Activated T-cell treated with anti-CD3 and anti-CD28 coated beads, Interleukin-2, amount 50 U/mL, for 72 hours (primary cell): ENCODE data around the gene ANKRD60. TPM values are rescaled to one million over a fixed set of nuclear protein-coding genes. Genes with fewer than 3 reads are reported as not detected.
A peak's percentile ranks its signal among the peaks of the same experiment; 100 is the strongest.

Experiments used
- ATAC-seq, 2 donors: fragments of 150-1000 bp; cut with Tn5 transposase; replicated peaks in 1 of 2; 2 replicates each; pipeline ENCODE4 v1.10.0; 2021; ENCODE audit warnings: moderate library complexity in 2 of 2, mild to moderate bottlenecking in 1 of 2
- DNase-seq, 2 donors: peaks; one replicate each; pipeline ENCODE4 v3.0.0; 2021 to 2022; ENCODE audit warnings: mixed read lengths in 1 of 2
- H3K27ac Mint-ChIP-seq: one replicate; pipeline ENCODE4 v1.8.0; 2022; ENCODE audit warnings: mild to moderate bottlenecking, moderate library complexity, mixed read lengths
- H3K27me3 Mint-ChIP-seq: one replicate; pipeline ENCODE4 v1.8.0; 2022; ENCODE audit warnings: low read depth, mixed read lengths
- H3K36me3 Mint-ChIP-seq, 2 donors: one replicate each; pipeline ENCODE4 v1.8.0; 2022; ENCODE audit warnings: mixed read lengths in 2 of 2, mild to moderate bottlenecking in 1 of 2; ENCODE audit not compliant: insufficient read depth in 2 of 2
- H3K4me1 Mint-ChIP-seq: one replicate; pipeline ENCODE4 v1.8.0; 2022; ENCODE audit warnings: low read depth, mixed read lengths
- H3K4me3 Mint-ChIP-seq, 2 donors: one replicate each; pipeline ENCODE4 v1.8.0; 2022; ENCODE audit warnings: mild to moderate bottlenecking in 2 of 2, mixed read lengths in 2 of 2, moderate library complexity in 2 of 2
- H3K9me3 Mint-ChIP-seq, 2 donors: one replicate each; pipeline ENCODE4 v1.8.0; 2022; ENCODE audit warnings: mixed read lengths in 2 of 2
- total RNA-seq, 2 donors: library from RNA; stranded (reverse); gene quantifications; one replicate each; pipeline ENCODE4 v1.2.3, GENCODE V29; 2022

Gene ANKRD60
- total RNA-seq, 2 donors from 2014 or later = not detected

- peaks cover 28% of the 10 kb centered on the region for H3K4me1 Mint-ChIP-seq
- H3K9me3 Mint-ChIP-seq = peaks cover 0 to 4% of the 10 kb centered on the region in 2 donors
- peak overlapping the region; percentile 88 for H3K27ac Mint-ChIP-seq
- peak in 1 of 2 donors; percentile 36 for ATAC-seq
- H3K27me3 Mint-ChIP-seq = no peaks in the 10 kb centered on the region
- peaks cover 3 to 10% of the 10 kb centered on the region in 2 donors for H3K36me3 Mint-ChIP-seq
- DNase-seq = no peak
- H3K4me3 Mint-ChIP-seq = peak overlapping the region in 1 of 2 donors; percentile 32
Observed at GRCh38 chr20:58256842-58257241, 28.4 kb upstream of the ANKRD60 start.

GRCh38 chr20:58256307-58256706 lies 27.9 kb upstream of the ANKRD60 start:
- Mint-ChIP-seq H3K9me3 (peaks cover 0 to 4% of the 10 kb centered on the region in 2 donors), H3K27me3 (no peaks in the 10 kb centered on the region), H3K36me3 (peaks cover 3 to 10% of the 10 kb centered on the region in 2 donors), H3K4me3 (peak overlapping the region in 1 of 2 donors; percentile 7), H3K4me1 (peaks cover 33% of the 10 kb centered on the region), H3K27ac (no peak overlapping the region)
- ATAC-seq (no peak), DNase-seq (no peak)

DNA sequence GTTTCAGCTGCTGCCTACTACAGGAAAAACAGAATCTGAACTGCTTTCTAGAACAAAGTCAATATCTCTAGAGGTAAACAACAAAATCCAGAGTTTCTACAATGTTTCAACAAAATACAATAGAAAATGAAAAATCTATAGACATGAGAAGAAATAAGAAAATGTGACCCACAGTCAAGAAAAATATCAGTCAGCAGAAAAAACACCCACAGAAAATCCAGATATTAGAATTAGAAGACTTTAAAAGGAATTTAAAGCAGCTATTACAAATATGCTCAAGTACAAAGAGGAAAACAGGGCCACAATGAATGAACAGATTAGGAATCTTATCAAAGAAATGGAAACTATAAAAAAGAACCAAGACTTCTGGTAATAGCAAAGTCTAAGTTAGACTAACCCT lies 26.4 kb upstream of the ANKRD60 start:
- Mint-ChIP-seq H3K27me3 (no peaks in the 10 kb centered on the region), H3K36me3 (peaks cover 8 to 10% of the 10 kb centered on the region in 2 donors), H3K4me1 (peaks cover 35% of the 10 kb centered on the region), H3K27ac (peak overlapping the region; percentile 57), H3K4me3 (peak overlapping the region in 1 of 2 donors; percentile 37), H3K9me3 (peaks cover 0 to 4% of the 10 kb centered on the region in 2 donors)
- no peak for ATAC-seq
- no peak for DNase-seq

- Mint-ChIP-seq H3K27ac (peak overlapping the region; percentile 88), H3K36me3 (peaks cover 5 to 9% of the 10 kb centered on the region in 2 donors), H3K4me3 (peak overlapping the region in 1 of 2 donors; percentile 52), H3K9me3 (peaks cover 0 to 4% of the 10 kb centered on the region in 2 donors), H3K27me3 (no peaks in the 10 kb centered on the region), H3K4me1 (peaks cover 28% of the 10 kb centered on the region)
- peak; percentile 76 to 93 for ATAC-seq
- DNase-seq = peak in 1 of 2 donors; percentile 30
Observed at GRCh38 chr20:58251979-58252591, 23.6 kb upstream of the ANKRD60 start.

DNA sequence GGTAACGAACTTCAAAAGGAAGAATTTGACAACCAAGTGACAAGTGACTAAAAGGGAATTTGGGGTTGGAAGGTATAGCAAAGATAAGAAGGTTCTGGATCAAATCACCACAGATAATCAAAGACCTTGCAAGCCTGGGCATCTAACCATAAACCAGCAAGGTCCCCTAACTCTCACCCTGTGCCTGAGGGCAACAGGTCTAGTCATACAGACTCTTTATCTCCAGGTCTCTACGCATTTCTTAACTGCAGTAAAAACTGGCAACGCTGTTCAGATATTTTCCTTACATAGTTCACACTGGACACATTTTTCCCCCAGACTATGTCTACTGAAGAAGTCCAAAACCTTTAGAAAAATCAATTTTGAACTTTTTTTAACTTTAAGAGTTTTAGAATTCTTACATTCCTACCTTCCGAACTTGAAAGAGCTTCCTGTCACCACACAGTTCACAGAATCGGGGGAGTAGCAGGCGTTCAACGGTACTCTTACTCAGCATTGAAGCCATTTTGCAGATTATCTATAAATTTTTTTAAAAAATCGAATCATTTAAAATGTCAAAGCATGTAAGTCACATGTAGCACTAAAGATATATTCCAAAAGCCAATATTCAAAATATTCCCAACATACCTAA lies 23.0 kb upstream of the ANKRD60 start:
- Mint-ChIP-seq H3K36me3 (peaks cover 5 to 7% of the 10 kb centered on the region in 2 donors), H3K27me3 (no peaks in the 10 kb centered on the region), H3K4me1 (peaks cover 23% of the 10 kb centered on the region), H3K27ac (no peak overlapping the region), H3K4me3 (peak overlapping the region in 1 of 2 donors; percentile 52), H3K9me3 (peaks cover 0 to 2% of the 10 kb centered on the region in 2 donors)
- DNase-seq (no peak), ATAC-seq (no peak)

GRCh38 chr20:58246346-58246745 lies 17.9 kb upstream of the ANKRD60 start:
- Mint-ChIP-seq H3K4me1 (peaks cover 2% of the 10 kb centered on the region), H3K4me3 (no peak overlapping the region), H3K27ac (no peak overlapping the region), H3K9me3 (no peaks in the 10 kb centered on the region), H3K36me3 (peaks cover 5 to 6% of the 10 kb centered on the region in 2 donors), H3K27me3 (no peaks in the 10 kb centered on the region)
- DNase-seq (no peak), ATAC-seq (no peak)

- no peak overlapping the region for H3K27ac Mint-ChIP-seq
- no peaks in the 10 kb centered on the region for H3K27me3 Mint-ChIP-seq
- no peaks in the 10 kb centered on the region for H3K4me1 Mint-ChIP-seq
- H3K36me3 Mint-ChIP-seq = peaks cover 5 to 6% of the 10 kb centered on the region in 2 donors
- DNase-seq (no peak), ATAC-seq (no peak)
- no peaks in the 10 kb centered on the region for H3K9me3 Mint-ChIP-seq
- H3K4me3 Mint-ChIP-seq = no peak overlapping the region
Observed at GRCh38 chr20:58245931-58246330, 17.5 kb upstream of the ANKRD60 start.

DNA sequence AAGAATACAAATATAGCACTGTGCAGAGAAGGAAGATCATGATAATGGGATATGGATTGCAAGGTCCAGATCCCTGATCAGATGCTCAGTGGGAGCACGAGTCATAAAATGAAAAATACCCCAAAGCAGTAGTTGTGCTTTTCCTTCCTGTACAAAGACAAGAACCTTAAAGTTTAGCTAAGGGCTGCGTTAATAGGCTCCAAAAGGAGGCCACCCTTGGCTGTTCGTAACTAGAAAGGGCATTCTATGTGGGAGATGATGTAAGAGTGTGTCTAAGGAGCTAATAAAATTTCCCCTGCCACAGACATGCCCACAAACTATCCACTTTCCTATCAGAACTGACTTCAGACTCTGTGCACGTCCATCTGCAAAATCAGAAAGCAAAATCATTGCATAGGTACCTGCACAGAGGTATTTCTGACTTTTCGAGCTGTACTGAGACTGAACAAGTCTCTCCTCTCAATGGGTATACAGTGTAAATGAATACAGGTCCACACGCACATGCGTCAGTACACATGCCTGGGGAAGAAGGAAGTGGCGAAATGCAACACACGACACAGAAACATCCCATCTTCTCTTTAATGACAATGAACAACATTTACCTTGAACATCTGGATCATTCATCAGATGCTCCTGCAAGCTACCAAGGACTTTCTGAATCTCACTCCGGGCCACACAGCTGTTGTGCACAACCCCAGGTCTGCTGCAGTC lies 16.9 kb upstream of the ANKRD60 start:
- no peak overlapping the region for H3K4me3 Mint-ChIP-seq
- H3K27ac Mint-ChIP-seq = no peak overlapping the region
- no peaks in the 10 kb centered on the region for H3K9me3 Mint-ChIP-seq
- peaks cover 3 to 4% of the 10 kb centered on the region in 2 donors for H3K36me3 Mint-ChIP-seq
- H3K4me1 Mint-ChIP-seq = no peaks in the 10 kb centered on the region
- ATAC-seq (no peak), DNase-seq (no peak)
- no peaks in the 10 kb centered on the region for H3K27me3 Mint-ChIP-seq

GRCh38 chr20:58244517-58245030 lies 16.1 kb upstream of the ANKRD60 start:
- Mint-ChIP-seq H3K9me3 (no peaks in the 10 kb centered on the region), H3K4me1 (no peaks in the 10 kb centered on the region), H3K27me3 (no peaks in the 10 kb centered on the region), H3K36me3 (peaks cover 1 to 2% of the 10 kb centered on the region in 2 donors), H3K27ac (no peak overlapping the region), H3K4me3 (no peak overlapping the region)
- DNase-seq (no peak), ATAC-seq (no peak)

DNA sequence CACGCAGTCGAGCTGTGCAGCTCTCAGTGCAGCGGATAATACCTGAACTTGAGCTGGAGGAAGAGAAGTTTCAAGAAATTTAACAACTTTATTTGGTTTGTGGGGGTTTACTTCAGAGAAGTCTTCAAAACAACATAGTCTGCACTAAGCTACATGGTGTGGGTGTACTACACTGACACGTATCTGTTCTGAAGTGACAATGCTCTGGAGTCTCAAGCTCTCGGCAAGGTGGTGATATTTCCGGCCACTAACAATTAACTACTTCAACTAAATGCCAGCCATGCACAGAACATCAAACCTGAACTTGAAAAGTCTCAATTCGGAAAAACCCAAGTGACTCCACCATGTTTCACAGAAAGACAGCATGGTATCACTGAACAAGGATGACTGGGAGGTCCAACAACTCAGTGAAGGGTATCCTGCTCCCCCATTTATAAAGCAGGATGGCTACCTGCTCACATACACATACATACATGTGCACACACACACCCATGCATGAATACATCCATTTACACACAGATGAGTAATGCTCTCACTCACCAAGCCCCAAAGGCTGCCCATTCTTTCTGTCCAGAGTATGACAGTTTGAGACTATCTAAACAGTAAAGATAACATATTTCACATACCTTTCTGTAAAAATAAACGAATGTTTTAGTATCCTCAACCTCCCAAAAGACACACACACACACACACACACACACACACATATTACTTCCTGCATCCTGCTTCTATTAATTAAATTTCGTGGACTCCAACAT lies 15.4 kb upstream of the ANKRD60 start:
- H3K36me3 Mint-ChIP-seq = peaks cover 2 to 3% of the 10 kb centered on the region in 2 donors
- DNase-seq = no peak
- peak; percentile 20 to 81 for ATAC-seq
- H3K4me3 Mint-ChIP-seq = peak overlapping the region in 1 of 2 donors; percentile 24
- no peaks in the 10 kb centered on the region for H3K4me1 Mint-ChIP-seq
- H3K27me3 Mint-ChIP-seq = no peaks in the 10 kb centered on the region
- H3K9me3 Mint-ChIP-seq = no peaks in the 10 kb centered on the region
- H3K27ac Mint-ChIP-seq = peak overlapping the region; percentile 77

DNA sequence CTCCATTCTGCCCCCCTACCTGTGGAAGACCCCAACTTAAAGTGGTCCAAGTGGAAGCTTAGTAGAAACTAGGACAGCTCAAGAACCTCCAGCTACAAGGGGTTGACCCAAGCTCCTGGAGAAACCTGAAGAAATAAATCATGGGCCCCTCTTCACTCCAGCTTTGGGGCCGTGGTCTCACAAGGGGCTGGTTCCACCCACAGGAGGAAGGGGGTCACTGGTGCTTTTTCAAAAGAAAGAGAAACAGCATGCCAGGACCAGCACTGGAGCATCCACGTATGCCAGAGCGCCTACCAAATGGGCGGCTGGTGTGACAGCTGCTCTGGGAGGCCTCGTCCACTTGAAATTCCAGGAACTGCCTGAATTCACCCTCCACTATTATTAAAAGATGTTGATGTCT lies 14.4 kb upstream of the ANKRD60 start:
- peaks cover 2 to 3% of the 10 kb centered on the region in 2 donors for H3K36me3 Mint-ChIP-seq
- no peak overlapping the region for H3K27ac Mint-ChIP-seq
- no peak for ATAC-seq

GRCh38 chr20:58241766-58242465 lies 13.5 kb upstream of the ANKRD60 start:
- peaks cover 2 to 3% of the 10 kb centered on the region in 2 donors for H3K36me3 Mint-ChIP-seq

More for the DNA sequence above, 14.4 kb upstream of the ANKRD60 start:
- Mint-ChIP-seq H3K4me3 (no peak overlapping the region), H3K27me3 (no peaks in the 10 kb centered on the region), H3K9me3 (no peaks in the 10 kb centered on the region), H3K4me1 (peaks cover 7% of the 10 kb centered on the region)
- DNase-seq = no peak

More at GRCh38 chr20:58241766-58242465, 13.5 kb upstream of the ANKRD60 start:
- Mint-ChIP-seq H3K27ac (no peak overlapping the region), H3K27me3 (no peaks in the 10 kb centered on the region), H3K4me1 (peaks cover 16% of the 10 kb centered on the region), H3K4me3 (no peak overlapping the region), H3K9me3 (no peaks in the 10 kb centered on the region)
- ATAC-seq (no peak), DNase-seq (no peak)
